Fibroblast of villous mesenchyme (primary cell): Measurements from ENCODE around the gene TSHZ2. TPM values are rescaled to one million over a fixed set of nuclear protein-coding genes. Genes with fewer than 3 reads are reported as not detected.
"Not testable (repeated sequence)": the region's sequence is repeated elsewhere in the genome, so short reads cannot be mapped to it uniquely, and the experiment has no call there.

Experiments used
- DNase-seq: peaks from one replicate; pipeline ENCODE4 v3.0.0-alpha.2; 2010; ENCODE audit warnings: low read depth
- H3K4me3 ChIP-seq: 2 replicates; pipeline ENCODE4 v1.5.1; 2011; ENCODE audit warnings: low read depth, mild to moderate bottlenecking, low read length
- CTCF ChIP-seq: IDR thresholded peaks from 2 replicates; pipeline ENCODE4 v1.5.1; 2012; ENCODE audit warnings: low read depth, mild to moderate bottlenecking, low read length; ENCODE audit not compliant: insufficient read depth
- total RNA-seq: library from RNA; depleted of rRNA; stranded (reverse); fragments of >200 nt; gene quantifications from 2 replicates; pipeline ENCODE4 v1.2.3, GENCODE V29; 2012

Gene TSHZ2
- total RNA-seq, 1 donor: 2.6 TPM

- TF ChIP-seq CTCF: no peak
- H3K4me3 ChIP-seq: no peak overlapping the region
- no peak for DNase-seq
Measured at GRCh38 chr20:53359425-53359824, 387.3 kb downstream of the TSHZ2 start.

DNA sequence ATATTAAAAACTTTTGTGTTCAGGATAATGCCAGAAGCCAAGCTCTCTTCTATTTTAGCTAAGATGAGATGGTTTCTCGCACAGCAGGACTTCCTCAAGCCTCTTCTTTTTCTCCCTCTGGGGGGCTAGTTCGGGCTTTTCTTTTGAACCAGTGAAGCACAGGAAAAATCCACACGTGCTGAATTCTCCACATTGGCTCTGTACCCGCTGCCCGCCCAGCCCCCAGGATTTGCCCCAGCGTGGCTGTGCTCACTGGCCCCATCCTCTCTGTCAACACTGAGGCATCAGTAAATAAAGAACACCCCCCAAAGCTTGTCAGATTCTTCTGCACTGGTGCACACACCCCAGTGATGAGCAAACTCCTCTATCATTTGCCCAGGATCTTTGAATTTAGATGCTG, 388.7 kb downstream of the TSHZ2 start:
- DNase-seq: no peak
- no peak overlapping the region for H3K4me3 ChIP-seq
- TF ChIP-seq CTCF: no peak

DNA sequence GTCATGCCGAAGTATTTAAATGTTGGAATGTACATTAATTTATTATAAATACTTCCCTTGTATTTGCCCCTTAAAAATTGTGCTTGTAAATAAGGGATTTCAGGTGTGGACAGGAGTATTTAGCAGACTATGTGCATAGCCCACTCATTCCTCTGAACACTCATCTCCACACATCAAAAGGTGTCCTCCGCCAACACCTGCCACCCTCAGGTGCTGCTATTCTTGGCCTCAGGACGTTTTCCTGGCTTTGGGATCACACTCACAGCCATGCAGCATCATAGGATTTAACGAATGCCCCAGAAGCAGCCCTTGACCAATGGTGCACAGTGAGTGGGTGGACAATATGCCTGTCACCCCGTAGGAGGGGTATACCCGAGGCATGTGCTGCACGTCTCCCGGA, 390.6 kb downstream of the TSHZ2 start:
- DNase-seq: no peak
- no peak for TF ChIP-seq CTCF

DNA sequence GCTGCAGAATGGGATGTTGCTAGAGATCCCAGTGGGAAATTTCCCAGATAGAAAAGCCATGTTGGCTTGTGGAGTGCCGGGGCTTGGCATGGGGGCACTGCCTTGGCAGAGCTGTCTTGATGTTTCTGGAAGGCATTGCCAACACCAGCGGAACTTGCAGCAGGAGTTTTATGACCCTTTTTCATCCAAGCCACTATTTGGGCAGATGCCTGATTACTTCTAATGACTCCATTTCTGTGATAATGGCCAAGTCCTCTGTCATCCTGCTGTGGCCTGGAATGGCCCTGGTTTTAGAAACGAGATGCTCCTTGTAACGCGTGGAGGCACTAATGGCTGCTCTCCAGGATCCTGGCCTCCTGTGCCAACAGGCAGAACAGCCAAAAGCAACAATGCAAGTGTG, 392.5 kb downstream of the TSHZ2 start:
- TF ChIP-seq CTCF: no peak
- H3K4me3 ChIP-seq: no peak overlapping the region
- DNase-seq: no peak

More for the DNA sequence above, 390.6 kb downstream of the TSHZ2 start:
- no peak overlapping the region for H3K4me3 ChIP-seq

DNA sequence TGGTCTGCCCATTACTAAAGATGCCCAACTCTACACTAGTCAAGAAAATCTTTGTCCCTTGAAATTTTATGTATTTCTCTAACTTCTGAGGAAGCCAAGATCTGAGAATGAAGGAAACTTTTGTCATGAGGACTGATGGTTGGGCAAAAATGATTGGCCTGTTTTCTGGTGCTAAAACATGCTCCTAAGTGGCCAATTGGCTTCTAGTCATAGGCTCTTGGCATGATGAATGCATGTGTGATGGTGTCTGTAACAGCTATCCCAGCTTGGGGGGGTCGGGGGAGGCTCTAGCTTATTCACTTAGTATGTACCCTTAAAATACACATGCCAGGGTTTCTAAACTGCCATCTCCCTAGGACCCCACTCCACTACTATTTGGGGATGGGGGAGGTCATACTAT, 392.9 kb downstream of the TSHZ2 start:
- no peak for DNase-seq
- no peak overlapping the region for H3K4me3 ChIP-seq
- TF ChIP-seq CTCF: no peak

DNA sequence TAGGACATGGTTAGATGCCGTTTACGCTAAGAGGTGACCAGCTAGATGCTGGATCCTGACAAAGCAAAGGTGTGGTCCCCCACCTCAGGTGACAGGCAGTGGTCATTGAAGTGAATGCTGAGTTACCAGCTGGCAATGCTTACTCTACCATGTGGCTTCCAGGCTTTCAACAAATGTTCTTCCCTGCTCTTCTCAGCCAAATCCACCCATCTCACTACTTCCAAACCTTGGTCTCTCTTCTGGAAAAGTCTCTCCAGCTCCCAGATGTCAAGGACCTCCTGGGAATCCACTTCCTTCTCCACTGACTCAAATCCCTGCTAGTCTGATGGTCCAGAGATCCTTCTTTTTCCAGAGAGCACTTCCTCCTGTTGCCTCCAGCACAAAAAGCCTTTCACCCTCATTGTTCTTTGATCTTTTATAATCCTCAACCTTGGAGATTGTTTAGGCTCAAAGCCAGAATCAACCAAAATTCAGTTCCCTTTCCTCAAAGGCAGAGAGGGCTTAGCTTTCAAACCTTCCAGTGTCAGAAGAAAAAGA, 393.4 kb downstream of the TSHZ2 start:
- H3K4me3 ChIP-seq: no peak overlapping the region
- no peak for DNase-seq
- TF ChIP-seq CTCF: no peak

DNA sequence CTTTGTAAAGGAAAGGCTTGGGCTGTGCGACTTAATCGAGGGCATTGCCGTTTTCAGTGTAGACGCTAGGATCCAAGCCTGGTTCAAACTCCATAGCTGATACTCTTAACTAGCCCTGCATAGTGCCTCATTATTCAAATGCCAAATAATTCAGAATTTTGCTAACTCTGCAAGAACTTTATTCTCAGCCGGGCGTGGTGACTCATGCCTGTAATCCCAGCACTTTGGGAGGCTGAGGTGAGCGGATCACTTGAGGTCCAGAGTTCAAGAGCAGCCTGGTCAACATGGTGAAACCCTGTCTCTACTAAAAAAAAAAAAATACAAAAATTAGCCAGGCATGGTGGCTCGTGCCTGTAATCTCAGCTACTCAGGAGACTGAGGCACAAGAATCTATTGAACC, 394.8 kb downstream of the TSHZ2 start:
- DNase-seq, H3K4me3 ChIP-seq: not testable (repeated sequence)

DNA sequence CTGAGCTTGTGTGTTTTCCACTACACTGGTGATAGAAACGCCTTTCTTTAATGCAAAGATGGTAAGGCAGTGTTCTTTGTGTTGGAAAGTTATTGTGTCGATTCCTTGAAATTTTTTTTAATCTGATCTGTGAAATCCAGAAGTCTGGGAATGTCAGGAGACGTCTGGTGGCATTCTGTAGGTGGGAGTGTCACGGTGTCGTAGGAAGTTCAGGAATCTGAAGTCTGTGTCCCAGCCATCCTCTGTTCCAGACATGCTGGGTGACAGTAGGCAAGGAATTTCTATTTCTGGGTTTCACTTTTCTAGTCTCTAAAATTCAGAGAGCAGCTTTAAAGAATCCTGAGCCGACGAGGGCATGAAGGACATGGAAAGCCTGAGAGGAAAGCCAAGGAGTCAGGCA, 397.7 kb downstream of the TSHZ2 start:
- no peak for TF ChIP-seq CTCF
- H3K4me3 ChIP-seq: no peak overlapping the region
- no peak for DNase-seq
